Loucy (cell line): ENCODE data around the gene RALGPS1.

Source experiments
- EZH2phosphoT487 ChIP-seq: fragments of 200-600 bp; IDR thresholded peaks from 2 replicates; pipeline ENCODE4 v1.6.1; 2018; ENCODE audit warnings: antibody characterized with exemption, mild to moderate bottlenecking, moderate library complexity, borderline replicate concordance
- TF ChIP-seq, protein P1 (sequence below): fragments of 200-600 bp; sonication (generic); conservative IDR thresholded peaks from 2 replicates; pipeline ENCODE4 v1.5.1; 2014; ENCODE audit warnings: mild to moderate bottlenecking, antibody characterized with exemption, low read length

DNA sequence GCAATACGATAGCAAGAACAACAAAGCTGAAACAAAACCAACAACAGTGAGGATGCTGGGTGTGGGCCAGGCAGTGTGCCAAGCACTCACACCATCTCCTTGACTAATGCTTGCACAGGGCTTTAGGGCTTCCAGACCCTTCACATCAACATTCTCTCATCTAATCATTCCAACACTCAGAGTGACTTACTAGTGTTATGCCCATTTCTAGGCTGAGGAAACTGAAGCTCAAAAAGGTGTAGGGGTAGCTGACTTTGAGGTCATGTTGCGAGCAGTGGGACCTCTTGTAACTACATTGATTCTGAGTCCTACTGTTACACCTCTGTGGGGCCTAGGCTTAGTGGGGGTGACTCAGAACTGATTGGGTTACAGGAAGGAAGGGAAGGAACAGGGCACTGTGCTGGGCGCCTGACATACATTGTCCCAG lies 198.2 kb downstream of the RALGPS1 start:
- TF ChIP-seq, protein P1, sequence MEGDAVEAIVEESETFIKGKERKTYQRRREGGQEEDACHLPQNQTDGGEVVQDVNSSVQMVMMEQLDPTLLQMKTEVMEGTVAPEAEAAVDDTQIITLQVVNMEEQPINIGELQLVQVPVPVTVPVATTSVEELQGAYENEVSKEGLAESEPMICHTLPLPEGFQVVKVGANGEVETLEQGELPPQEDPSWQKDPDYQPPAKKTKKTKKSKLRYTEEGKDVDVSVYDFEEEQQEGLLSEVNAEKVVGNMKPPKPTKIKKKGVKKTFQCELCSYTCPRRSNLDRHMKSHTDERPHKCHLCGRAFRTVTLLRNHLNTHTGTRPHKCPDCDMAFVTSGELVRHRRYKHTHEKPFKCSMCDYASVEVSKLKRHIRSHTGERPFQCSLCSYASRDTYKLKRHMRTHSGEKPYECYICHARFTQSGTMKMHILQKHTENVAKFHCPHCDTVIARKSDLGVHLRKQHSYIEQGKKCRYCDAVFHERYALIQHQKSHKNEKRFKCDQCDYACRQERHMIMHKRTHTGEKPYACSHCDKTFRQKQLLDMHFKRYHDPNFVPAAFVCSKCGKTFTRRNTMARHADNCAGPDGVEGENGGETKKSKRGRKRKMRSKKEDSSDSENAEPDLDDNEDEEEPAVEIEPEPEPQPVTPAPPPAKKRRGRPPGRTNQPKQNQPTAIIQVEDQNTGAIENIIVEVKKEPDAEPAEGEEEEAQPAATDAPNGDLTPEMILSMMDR, result no peak
- no peak for TF ChIP-seq EZH2phosphoT487
